DMS53 treated with DMSO at 0.1 percent for 48 hours (cell line): ENCODE measurements around the gene CSNK2B.
"Not testable (repeated sequence)": the region's sequence is repeated elsewhere in the genome, so short reads cannot be mapped to it uniquely, and the experiment has no call there.

Experiments
- DNase-seq: peaks from one replicate; lab custom pipeline; 2025; ENCODE audit not compliant: unreplicated experiment; lab: John Stamatoyannopoulos, UW

The CSNK2B gene

DNA sequence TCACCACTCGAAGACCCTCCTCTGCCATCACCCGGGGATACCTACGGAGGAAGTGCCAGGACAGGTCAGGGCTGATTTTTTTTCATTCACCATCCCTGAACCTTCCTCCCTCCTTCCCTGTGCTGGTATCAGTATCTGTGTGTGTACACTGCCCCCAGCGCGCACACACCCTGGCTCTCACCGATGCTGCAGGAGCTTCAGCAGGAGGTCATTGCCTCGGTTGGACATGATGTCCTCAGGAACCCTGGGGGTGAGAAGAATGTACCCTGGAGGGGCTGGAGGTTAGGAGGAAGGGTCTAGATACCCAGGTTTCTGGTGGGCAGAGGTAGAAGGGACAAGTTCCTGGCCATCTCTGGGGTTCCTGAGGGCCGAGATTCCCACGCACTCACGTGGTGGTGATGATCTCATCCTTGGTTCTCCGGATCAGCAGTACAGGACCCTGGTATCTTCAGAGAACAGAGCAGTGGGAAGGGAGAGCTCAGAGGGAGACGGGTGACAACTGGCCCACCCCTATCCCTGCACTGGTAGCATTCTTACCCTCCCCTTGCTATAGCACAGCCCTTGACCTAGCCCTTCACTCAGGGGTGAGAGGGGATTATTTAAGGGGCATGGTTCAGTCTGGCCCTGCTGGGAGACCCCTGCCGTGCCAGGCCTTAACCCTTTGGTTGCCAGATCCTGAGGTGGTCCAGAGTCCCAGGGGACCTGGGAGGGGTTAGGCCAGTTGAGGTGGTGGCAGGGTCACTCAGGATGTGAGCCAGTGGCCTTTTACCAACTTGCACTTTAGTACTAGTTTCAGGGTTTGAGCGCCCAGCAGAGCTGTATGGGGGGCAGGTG is 22.2 kb downstream of the CSNK2B start:
- no peak for DNase-seq

DNA sequence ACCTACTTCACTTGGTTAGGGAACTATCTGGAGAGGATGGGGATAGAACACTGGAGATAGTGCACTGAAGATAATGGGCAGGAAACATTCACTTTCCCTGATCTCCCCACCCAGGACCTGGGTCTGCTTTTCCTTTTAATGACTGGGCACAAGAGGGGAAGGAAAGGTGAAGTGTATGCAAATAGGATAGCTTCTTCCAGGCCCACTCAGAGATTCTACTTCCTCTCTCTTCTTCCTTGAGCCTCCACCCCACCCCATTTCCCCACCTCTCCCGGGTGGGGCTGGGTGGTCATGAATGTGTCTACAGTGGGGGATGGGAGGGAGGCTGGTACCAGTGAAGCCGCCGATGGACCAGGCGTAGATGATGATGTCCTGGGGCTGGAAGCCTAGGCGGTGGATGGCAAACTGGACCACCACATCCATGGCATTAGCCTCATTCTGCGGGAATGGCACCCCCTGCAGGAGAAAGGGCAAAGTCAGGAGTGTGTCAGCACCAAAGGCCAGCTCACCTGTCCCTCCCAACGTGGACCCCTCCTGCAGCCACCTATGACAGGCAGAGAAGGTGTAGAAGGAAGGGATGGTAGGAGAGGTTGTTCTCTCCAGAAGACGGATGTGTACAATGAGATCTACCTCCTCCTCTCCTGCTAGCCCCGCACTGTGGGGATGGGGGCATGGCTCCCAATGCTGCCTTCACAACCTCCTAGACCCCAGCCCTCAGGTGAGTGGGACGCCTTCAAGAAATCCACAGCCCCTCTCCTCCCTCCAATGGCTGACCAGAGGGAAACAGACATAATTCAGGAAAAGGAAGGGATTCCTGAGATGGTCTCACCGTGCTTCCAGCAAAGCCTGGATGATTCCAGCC is 23.6 kb downstream of the CSNK2B start:
- DNase-seq = no peak

DNA sequence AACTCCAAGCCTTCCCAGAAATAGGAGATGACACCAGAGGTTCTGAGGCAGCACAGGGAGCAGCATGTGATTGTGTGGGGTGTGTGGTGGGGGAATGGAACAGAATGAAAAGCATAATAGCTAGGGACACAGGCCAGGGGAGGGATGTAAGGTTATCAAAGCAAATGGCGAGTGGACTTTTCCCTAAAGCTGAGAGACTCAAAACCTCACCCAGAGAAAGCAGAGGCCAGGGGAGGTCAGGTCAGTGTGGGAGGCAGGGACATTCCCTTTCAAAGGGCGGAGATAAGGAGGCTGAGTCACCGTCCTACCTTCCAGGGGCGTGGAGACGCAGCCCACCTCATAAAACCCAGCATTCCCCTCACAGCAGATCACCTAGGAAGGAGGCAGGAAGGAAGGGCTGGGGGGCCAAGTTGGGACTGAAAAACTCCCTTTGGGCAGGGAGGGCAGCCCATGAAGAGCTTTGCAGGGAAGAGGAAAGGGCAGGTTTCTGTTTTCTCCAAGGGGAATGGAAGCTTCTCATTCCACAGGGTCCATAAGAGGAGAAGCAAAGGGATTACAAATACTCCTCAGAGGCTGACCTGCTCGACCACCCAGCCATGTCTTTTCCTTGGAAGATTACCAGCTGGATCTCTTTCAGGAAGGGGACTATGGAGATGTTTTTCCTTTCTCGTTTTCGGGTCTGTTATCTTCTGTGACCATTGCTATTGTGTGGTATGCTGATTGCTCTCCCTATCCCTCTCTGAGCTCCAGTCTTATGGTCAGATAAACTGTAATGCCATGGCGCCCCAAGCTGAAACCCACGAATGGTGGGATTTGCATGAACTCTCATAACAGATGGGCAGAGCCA is 24.6 kb downstream of the CSNK2B start:
- DNase-seq = no peak

DNA sequence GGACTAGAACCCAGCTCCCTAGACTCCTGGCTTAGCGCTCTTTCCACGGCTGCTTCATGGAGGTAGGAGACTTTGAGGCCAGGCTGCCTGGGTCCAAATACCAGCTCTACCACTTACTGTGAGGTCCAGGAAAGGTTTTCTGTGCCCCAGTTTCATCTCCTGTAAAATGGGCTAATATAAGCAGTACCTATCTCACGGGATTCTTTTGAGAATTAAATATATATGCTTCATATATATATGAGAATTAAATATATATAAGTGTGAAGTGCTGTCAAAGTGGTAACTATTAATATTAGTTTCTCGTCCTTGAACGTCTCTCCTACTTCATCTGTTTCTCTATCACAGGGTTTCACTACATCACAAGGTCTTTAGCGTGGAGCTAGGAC is 25.2 kb downstream of the CSNK2B start:
- no peak for DNase-seq

DNA sequence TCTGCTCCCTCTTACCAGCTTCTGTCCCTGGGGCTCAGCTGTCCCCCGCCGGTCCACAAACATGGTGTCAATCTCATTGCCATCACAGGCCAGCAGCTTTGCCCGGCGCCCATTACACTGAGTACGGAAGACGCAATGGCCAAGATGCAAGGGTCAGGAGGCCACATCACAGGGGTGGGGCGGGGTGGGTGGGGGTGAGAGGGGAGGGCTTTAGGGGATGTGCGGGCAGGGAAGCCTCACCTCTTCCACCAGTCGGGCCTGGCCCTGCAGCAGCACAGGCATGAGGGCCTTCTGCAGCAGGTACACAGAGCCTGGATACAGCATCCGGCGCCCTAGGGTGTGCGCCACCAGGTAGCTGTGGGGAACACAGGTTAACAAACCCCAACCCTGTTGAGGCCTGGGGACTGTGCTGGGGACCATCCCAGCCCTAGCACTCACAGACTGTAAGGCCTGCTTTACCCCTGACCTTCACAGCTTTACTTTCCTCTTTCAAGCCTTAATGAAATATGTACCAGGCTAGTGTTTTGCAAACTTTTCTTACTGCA is 25.8 kb downstream of the CSNK2B start:
- DNase-seq = no peak

DNA sequence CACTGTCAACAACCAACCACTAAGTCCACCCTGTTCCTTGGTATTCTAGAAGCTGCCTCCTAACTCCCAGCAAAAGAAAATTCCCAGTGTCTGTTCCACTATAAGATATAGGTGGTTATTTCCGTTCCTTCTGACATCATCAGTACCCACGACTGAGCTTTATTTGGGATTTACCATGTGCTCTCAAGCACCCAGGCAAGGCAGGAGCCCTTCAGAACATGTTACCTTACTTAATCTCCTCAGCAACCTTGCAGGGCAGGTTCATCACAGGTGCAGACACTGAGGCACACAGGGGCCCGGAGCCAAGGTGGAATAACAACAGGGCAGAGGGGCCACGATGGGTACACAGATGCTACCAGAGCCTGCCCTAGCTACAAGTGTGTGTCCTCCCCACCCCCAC is 26.5 kb downstream of the CSNK2B start:
- DNase-seq = no peak

DNA sequence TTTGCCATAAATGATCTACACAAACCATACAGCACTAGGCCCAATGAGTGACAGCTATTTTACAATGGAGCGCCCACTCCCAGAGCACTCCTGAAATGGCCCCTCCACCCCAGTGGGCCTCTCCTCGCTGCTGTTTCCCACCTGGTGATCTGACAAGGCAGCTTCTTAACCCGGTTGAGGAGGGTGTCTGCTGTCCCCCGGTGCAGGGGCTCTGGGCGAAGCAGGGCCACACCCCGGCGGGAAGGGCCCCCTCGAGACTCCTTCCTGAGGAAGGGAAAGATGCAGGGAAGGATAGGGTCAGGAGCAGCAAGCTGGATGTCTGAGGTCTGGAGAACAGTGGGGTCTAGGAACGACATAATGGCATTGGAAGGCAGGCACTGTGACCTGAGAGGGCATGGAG is 27.0 kb downstream of the CSNK2B start:
- no peak for DNase-seq

DNA sequence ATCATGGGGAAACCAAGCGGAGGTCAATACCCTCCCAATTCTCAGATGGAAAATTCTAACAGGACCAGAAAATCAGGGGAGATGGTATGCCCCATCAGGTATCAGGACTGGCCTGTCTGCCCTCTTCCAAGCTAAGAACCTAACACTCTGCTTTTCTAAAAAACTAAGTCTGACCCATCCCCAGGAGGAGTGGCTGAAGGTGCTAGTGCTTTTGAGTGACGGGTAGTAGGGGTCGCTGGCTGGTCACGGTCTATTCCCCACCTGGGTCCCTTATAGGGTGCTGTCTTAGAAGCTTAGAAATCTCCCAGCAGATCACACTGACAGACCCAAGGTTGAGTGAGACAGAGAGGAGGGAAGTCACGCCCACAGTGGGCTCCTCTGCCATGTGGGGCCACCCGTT is 27.7 kb downstream of the CSNK2B start:
- DNase-seq = no peak

DNA sequence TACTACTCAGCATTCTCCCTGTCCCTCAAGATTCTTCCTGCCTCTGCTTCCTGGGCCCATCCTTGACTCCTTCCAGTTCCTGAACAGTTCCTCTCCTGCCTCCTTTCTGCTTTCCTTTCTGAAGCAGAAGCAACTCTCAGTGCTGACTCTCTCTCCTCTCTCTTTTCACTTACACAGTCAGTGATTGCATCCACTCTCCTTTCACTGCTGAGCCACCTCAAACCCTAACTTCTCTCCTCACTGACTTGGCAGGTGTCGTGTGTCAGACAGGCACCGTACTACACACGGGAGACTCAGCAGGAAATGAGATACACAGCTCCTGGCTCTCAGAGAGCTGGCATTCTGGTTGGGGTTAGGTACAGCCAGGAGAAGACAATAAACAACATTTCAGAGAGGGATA is 31.7 kb downstream of the CSNK2B start:
- DNase-seq = no peak

DNA sequence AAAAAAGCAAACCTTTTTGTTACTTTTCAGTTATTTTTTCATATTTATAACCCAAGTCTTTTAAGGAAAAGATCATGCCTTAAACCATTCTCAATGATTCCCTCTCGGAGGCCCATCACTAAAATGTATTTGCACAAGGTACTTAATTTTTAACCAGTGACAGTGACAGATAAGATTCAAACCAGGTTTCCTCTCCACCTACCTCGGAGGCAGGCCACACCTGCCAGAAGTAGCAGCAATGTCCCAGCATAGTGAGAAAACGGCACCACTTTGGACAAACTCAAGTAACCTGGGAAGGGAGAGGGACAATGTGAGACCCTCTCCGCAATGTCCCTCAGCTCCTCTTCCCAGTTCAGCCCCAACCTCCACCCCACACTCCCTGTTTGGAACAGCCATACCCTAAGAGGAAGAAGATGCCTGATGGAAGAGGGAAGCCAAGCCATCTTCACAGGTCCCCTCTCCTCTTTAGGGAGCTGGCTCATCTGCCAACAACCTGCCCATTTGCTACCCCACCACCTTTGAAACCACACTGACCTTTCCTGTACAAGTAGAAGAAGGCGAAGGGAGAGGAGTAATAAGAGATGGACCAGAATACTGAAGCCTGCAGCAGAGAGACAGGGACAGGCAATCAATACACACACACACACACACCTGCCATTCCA is 35.0 kb downstream of the CSNK2B start:
- no peak for DNase-seq

DNA sequence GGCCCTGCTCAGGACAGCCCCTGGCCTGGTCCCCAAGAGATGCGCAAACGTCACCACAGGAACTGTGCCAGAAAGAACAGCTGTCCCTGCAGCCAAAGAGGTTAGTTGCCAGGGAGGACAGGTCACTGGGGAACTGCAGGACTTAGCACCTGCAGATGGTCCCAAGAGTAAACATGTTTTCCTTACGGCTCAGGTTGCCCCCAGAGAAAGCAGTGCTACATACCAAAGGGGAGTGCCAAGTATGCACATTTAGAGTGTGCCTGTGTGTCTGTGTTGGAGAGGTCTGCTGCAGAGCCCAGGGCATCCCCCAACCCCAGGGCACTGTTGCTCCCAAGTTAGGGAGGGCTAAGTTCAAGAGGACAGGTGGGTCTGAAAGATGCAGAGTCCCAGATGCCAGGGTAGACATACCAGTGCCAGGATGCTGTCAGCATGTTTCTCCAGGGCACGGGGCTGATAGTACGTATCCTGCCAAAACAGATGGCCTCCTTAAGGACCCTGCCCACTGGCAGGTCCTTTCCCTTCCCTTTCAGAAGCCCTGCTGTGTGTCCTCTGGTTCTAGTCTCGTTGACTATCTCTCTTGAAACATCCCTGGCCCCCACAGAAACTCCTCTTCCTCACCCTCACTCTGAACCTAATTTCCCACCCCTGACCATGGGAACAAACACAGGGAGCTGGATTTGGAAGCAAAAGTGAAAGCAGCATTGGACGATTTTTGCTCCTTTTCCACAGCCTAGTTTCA is 36.0 kb downstream of the CSNK2B start:
- DNase-seq = no peak

DNA sequence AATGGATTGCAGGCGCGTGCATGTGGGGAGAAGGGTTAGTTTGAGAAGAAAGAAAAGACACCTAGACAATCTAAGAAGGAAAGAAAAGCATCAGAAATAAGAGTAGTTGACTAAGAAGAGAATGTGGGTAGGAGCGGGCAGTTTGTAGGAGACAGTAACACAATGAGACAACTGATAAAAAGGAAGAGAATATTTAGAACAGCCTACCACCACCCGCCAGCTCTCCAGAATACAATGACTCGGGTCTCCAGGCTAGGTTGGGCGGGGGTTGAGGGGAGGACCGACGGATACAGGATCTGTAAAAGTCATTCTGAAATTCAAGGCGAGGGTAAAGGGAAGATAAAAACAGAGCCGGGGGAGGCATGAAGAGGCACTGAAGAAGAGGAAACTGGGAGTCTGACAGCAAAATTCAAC is 36.5 kb downstream of the CSNK2B start:
- DNase-seq = no peak

DNA sequence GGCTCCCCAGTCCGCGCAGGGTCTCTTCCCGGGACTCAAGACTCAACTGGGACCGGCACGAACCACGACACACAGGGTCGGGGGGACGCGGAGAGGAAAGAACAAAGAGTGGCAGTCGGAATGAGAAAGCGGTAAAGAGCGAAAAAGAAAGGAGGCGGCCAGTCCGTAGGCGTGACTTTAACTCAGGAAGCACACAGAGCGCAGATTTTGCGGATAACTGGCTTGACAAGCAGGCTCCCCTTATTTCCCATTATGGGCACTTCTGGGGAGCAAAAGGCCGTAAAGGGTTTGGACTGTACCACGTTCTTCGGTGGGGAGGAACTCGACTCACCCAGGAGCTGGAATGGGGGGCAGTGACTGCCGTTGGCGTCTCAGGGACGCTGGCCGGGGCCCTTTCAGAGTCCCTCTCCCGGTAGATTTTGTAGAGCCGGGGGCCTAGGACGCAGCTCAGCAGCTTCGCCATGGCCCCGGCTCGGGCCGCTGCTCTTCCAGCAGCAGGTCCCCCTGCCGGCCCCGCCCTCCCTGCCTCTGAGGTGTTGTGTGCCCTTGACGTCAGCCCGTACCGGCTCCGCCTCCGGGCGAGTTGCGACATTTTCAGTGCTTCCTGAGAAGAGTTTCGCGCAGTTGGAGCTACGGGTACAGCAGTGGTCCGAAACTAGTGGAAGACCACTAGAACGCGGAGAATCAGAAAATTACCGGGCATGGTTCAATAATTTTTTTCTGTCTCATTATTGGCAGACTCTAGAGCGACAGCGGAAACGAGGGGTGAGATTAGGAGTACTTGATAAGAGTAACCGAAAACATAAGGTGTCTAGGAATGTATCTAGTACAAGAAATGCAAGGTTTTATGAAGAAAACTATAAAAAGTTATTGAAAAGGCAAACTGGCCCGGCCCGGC is 37.2 kb downstream of the CSNK2B start, which contains the start of gene ABHD16A:
TSS of gene ABHD16A (minus strand) at position 506 of the 898 bp plus-strand sequence. CDS start at position 463, 43 bp downstream.
- DNase-seq = peak; percentile 89

DNA sequence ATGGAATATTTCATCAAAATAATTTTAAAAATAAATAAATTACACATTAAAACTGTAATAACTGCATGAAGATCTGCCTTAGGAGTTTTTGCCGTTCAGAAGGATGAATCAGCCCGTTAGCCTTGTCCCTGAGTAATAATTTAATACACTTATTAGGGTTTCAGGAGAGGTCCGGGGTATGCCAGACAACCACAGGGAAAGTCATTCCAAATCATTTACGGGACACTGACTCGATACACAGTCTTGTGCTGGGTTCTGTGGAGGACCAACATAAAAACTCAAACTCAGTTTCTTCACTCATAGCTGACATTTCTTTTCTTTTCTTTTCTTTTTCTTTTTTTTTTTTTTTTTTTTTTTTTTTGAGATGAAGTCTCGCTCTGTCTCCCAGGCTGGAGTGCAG is 40.1 kb downstream of the CSNK2B start:
- DNase-seq = no peak

DNA sequence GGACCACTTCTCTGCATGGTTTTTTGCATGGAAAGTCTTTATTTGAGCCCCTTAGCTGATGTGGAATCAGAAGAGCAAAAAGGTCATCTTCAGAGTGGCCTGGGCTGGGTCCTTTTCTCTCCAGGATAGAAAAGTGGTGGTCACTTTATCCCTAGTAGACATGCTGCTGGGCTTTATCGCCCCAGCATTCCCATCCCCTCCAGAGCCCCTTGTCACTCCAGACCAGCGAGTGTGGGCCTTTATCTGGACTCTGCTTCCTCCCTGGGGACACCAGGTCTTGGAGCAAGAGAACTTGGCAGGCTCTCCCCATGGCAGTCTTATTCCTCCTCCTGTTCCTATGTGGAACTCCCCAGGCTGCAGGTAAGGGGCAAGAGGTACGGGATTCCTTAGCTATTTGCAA is 40.7 kb downstream of the CSNK2B start, which contains the start of gene LY6G6F:
TSS of gene LY6G6F (plus strand) at position 268 of the 400 bp plus-strand sequence. CDS start at position 309, 41 bp downstream.
- DNase-seq = no peak

DNA sequence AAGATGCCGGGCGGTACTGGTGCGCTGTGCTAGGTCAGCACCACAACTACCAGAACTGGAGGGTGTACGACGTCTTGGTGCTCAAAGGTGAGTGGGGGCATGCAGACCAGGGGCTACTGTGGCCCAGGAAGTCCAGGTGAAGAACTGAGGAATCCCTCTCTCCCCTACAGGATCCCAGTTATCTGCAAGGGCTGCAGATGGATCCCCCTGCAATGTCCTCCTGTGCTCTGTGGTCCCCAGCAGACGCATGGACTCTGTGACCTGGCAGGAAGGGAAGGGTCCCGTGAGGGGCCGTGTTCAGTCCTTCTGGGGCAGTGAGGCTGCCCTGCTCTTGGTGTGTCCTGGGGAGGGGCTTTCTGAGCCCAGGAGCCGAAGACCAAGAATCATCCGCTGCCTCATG is 41.8 kb downstream of the CSNK2B start:
- no peak for DNase-seq

DNA sequence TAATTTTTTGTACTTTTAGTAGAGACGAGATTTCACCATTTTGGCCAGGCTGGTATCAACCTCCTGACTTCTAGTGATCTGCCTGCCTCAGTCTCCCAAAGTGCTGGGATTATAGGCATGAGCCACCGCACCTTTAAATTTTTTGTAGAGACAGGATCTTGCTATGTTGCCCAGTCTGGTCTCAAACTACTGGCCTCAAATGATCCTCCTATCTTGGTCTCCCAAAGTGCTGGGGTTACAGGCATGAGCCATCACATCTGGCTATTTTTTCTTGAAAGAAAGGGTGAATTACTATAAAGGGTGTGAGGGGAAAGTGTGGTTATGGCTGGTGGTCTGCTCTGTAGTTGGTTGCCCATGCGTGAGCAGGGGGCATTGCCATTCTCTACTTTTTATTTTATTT is 42.3 kb downstream of the CSNK2B start:
- no peak for DNase-seq

DNA sequence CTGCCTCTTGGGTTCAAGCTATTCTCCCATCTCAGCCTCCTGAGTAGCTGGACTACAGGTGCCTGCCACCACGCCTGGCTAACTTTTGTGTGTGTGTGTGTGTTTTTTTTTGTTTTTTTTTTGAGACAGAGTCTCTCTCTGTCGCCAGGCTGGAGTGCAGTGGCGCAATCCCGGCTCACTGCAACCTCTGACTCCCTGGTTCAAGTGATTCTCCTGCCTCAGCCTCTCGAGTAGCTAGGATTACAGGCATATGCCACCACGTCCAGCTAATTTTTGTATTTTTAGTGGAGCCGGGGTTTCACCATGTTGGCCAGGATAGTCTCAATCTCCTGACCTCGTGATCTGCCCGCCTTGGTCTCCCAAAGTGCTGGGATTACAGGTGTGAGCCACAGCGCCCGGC is 43.3 kb downstream of the CSNK2B start:
- DNase-seq = not testable (repeated sequence)
